ENCODE data around the gene GTF3C5. TPM values are rescaled to one million over a fixed set of nuclear protein-coding genes. Genes with fewer than 3 reads are reported as not detected.

The GTF3C5 gene
- total RNA-seq, 3 donors from 2014 or later, result 43.8 to 74.4 (median 68.2) TPM

DNA sequence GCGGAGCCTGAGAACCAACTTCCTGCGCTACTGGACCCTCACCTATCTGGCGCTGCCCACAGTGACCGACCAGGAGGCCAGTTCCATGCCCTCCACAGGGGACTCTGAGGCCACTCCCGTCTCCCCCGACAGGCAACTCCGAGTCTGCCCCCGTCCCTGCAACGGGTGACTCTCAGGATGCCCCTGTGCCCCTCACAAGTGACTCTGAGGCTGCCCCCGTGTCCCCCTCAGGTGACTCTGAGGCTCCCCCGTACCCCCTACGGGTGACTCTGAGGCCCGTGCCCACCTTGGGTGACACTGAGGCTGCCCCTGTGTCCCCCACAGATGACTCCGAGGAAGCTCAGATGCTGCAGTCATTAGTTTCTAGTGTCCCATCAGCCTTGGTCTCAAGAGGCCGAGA, 56.1 kb downstream of the GTF3C5 start:
- TF ChIP-seq, protein P1, sequence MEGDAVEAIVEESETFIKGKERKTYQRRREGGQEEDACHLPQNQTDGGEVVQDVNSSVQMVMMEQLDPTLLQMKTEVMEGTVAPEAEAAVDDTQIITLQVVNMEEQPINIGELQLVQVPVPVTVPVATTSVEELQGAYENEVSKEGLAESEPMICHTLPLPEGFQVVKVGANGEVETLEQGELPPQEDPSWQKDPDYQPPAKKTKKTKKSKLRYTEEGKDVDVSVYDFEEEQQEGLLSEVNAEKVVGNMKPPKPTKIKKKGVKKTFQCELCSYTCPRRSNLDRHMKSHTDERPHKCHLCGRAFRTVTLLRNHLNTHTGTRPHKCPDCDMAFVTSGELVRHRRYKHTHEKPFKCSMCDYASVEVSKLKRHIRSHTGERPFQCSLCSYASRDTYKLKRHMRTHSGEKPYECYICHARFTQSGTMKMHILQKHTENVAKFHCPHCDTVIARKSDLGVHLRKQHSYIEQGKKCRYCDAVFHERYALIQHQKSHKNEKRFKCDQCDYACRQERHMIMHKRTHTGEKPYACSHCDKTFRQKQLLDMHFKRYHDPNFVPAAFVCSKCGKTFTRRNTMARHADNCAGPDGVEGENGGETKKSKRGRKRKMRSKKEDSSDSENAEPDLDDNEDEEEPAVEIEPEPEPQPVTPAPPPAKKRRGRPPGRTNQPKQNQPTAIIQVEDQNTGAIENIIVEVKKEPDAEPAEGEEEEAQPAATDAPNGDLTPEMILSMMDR (IDR thresholded peaks at IDR 0.05), result no peak
- TF ChIP-seq POLR2AphosphoS5 (IDR thresholded peaks at IDR 0.05) (no peak), POLR2A (IDR thresholded peaks at IDR 0.05) (no peak)
- Histone ChIP-seq H3K27ac (no peak overlapping the region), H3K4me3 (no peak overlapping the region), H3K27me3 (no peaks in the 10 kb centered on the region), H3K4me1 (no peaks in the 10 kb centered on the region), H3K9me3 (no peaks in the 10 kb centered on the region), H3K36me3 (no peaks in the 10 kb centered on the region)
- no peak for DNase-seq (ENCODE audit: low spot score in 2 of 2)
- intact Hi-C loops (cut with DNase I; ENCODE audit: low total_unique reads), result no loop called here

GRCh38 chr9:133087429-133088145, 56.8 kb downstream of the GTF3C5 start:
- Histone ChIP-seq H3K36me3 (no peaks in the 10 kb centered on the region), H3K4me1 (no peaks in the 10 kb centered on the region), H3K4me3 (no peak overlapping the region), H3K27ac (no peak overlapping the region), H3K9me3 (no peaks in the 10 kb centered on the region), H3K27me3 (no peaks in the 10 kb centered on the region)
- TF ChIP-seq, protein P1 (IDR thresholded peaks at IDR 0.05), result no peak
- TF ChIP-seq POLR2AphosphoS5 (IDR thresholded peaks at IDR 0.05) (no peak), POLR2A (IDR thresholded peaks at IDR 0.05) (no peak)
- intact Hi-C loops (cut with DNase I; ENCODE audit: low total_unique reads), result no loop called here
- no peak for DNase-seq (ENCODE audit: low spot score in 2 of 2)

- Histone ChIP-seq H3K36me3 (no peaks in the 10 kb centered on the region), H3K4me3 (no peak overlapping the region), H3K9me3 (no peaks in the 10 kb centered on the region), H3K4me1 (no peaks in the 10 kb centered on the region), H3K27me3 (no peaks in the 10 kb centered on the region), H3K27ac (no peak overlapping the region)
- intact Hi-C loops (cut with DNase I; ENCODE audit: low total_unique reads), result no loop called here
- TF ChIP-seq, protein P1 (IDR thresholded peaks at IDR 0.05), result no peak
- TF ChIP-seq POLR2A (IDR thresholded peaks at IDR 0.05) (no peak), POLR2AphosphoS5 (IDR thresholded peaks at IDR 0.05) (no peak)
- no peak for DNase-seq (ENCODE audit: low spot score in 2 of 2)
Measured at GRCh38 chr9:133088146-133088750, 57.5 kb downstream of the GTF3C5 start.

DNA sequence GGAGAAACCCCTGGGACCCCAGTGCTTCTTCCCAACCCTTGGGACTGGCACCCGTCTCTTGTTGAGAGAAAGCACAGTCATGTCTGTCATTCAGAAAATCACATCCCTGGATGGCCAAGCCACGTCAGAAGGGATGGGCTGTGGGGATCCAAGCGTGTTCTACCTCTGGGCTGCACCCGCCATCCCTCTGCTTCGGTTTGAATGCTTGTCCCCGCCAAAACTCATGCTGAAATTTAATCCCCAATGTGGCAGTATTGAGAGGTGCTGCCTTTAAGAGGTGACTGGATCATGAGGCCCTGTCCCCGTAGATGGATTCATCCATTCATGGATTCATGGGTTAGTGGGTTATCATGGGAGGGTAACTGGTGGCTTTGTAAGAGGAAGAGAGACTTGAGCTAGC, 58.0 kb downstream of the GTF3C5 start:
- Histone ChIP-seq H3K4me3 (no peak overlapping the region), H3K4me1 (no peaks in the 10 kb centered on the region), H3K9me3 (no peaks in the 10 kb centered on the region), H3K36me3 (no peaks in the 10 kb centered on the region), H3K27me3 (no peaks in the 10 kb centered on the region), H3K27ac (no peak overlapping the region)
- intact Hi-C loops (cut with DNase I; ENCODE audit: low total_unique reads), result no loop called here
- no peak for DNase-seq (ENCODE audit: low spot score in 2 of 2)
- TF ChIP-seq POLR2A (IDR thresholded peaks at IDR 0.05), result no peak
- TF ChIP-seq, protein P1 (IDR thresholded peaks at IDR 0.05), result no peak
- no peak for TF ChIP-seq POLR2AphosphoS5 (IDR thresholded peaks at IDR 0.05)

- H3K4me1 ChIP-seq, result no peaks in the 10 kb centered on the region
- intact Hi-C loops (cut with DNase I; ENCODE audit: low total_unique reads), result no loop called here
- DNase-seq (ENCODE audit: low spot score in 2 of 2), result no peak
- no peaks in the 10 kb centered on the region for H3K9me3 ChIP-seq
- H3K27me3 ChIP-seq, result no peaks in the 10 kb centered on the region
- no peak overlapping the region for H3K27ac ChIP-seq
- no peak overlapping the region for H3K4me3 ChIP-seq
- TF ChIP-seq, protein P1 (IDR thresholded peaks at IDR 0.05), result no peak
- no peak for TF ChIP-seq POLR2AphosphoS5 (IDR thresholded peaks at IDR 0.05)
- no peak for TF ChIP-seq POLR2A (IDR thresholded peaks at IDR 0.05)
- no peaks in the 10 kb centered on the region for H3K36me3 ChIP-seq
Measured at GRCh38 chr9:133089271-133089671, 58.5 kb downstream of the GTF3C5 start.
